Loucy (cell line): Measurements from ENCODE around the gene VWA5B1.
"Not testable (repeated sequence)": the region's sequence is repeated elsewhere in the genome, so short reads cannot be mapped to it uniquely, and the experiment has no call there.

Experiments used
- H2AFZ ChIP-seq: fragments of 200-600 bp; sonication (generic); 2 replicates; pipeline ENCODE4 v1.6.0; 2016; ENCODE audit warnings: antibody characterized with exemption, mild to moderate bottlenecking, low read length, moderate library complexity
- H3F3A ChIP-seq: fragments of 200-600 bp; 2 replicates; pipeline ENCODE4 v1.6.0; 2016; ENCODE audit warnings: antibody characterized with exemption, low read depth, mild to moderate bottlenecking
- H3K27me3 ChIP-seq: fragments of 200-600 bp; sonication (generic); 2 replicates; pipeline ENCODE4 v1.6.1; 2014; ENCODE audit warnings: low read length, mild to moderate bottlenecking; ENCODE audit not compliant: insufficient read depth, poor library complexity, severe bottlenecking
- H3K36me3 ChIP-seq: fragments of 200-600 bp; sonication (generic); 2 replicates; pipeline ENCODE4 v1.6.1; 2016; ENCODE audit warnings: low read length; ENCODE audit not compliant: insufficient read depth
- H3K4me1 ChIP-seq: fragments of 200-600 bp; sonication (generic); 2 replicates; pipeline ENCODE4 v1.5.1; 2014; ENCODE audit warnings: low read length, mild to moderate bottlenecking; ENCODE audit not compliant: insufficient read depth, poor library complexity, severe bottlenecking
- H3K4me2 ChIP-seq: fragments of 200-600 bp; sonication (generic); 2 replicates; pipeline ENCODE4 v1.6.0; 2014; ENCODE audit warnings: antibody characterized with exemption, low read length, low read depth, mild to moderate bottlenecking; ENCODE audit not compliant: poor library complexity, severe bottlenecking
- H3K4me3 ChIP-seq: fragments of 200-600 bp; sonication (generic); 2 replicates; pipeline ENCODE4 v1.5.1; 2014; ENCODE audit warnings: low read length, mild to moderate bottlenecking, mixed read lengths; ENCODE audit not compliant: poor library complexity, severe bottlenecking
- H3K79me2 ChIP-seq: fragments of 200-600 bp; sonication (generic); 2 replicates; pipeline ENCODE4 v1.6.1; 2014; ENCODE audit warnings: low read length; ENCODE audit not compliant: insufficient read depth
- H3K9ac ChIP-seq: fragments of 200-600 bp; sonication (generic); 2 replicates; pipeline ENCODE4 v1.6.0; 2014; ENCODE audit warnings: mild to moderate bottlenecking, low read depth, low read length, moderate library complexity; ENCODE audit not compliant: poor library complexity, severe bottlenecking
- H3K9me2 ChIP-seq: fragments of 200-600 bp; sonication (generic); replicated peaks from 2 replicates; pipeline ENCODE4 v1.6.1; 2016; ENCODE audit warnings: low read depth, low read length, mixed read lengths
- H3K9me3 ChIP-seq: fragments of 200-600 bp; sonication (generic); 2 replicates; pipeline ENCODE4 v1.6.1; 2014; ENCODE audit warnings: mild to moderate bottlenecking, antibody characterized with exemption, low read length, low read depth; ENCODE audit not compliant: insufficient read depth
- H4K20me1 ChIP-seq: fragments of 200-600 bp; sonication (generic); 2 replicates; pipeline ENCODE4 v1.6.0; 2014; ENCODE audit warnings: antibody characterized with exemption, low read length, mild to moderate bottlenecking; ENCODE audit not compliant: insufficient read depth, poor library complexity, severe bottlenecking
- CTCF ChIP-seq: fragments of 200-600 bp; sonication (generic); conservative IDR thresholded peaks from 2 replicates; pipeline ENCODE4 v1.5.1; 2014; ENCODE audit warnings: mild to moderate bottlenecking, antibody characterized with exemption, low read length
- EZH2phosphoT487 ChIP-seq: fragments of 200-600 bp; IDR thresholded peaks from 2 replicates; pipeline ENCODE4 v1.6.1; 2018; ENCODE audit warnings: antibody characterized with exemption, mild to moderate bottlenecking, moderate library complexity, borderline replicate concordance

VWA5B1 gene

GRCh38 chr1:20266642-20267041 is 24.0 kb upstream of the VWA5B1 start:
- Histone ChIP-seq H2AFZ (no peak overlapping the region), H3F3A (no peaks in the 10 kb centered on the region), H3K27me3 (no peaks in the 10 kb centered on the region), H4K20me1 (no peaks in the 10 kb centered on the region), H3K9me2 (no peaks in the 10 kb centered on the region), H3K4me1 (no peaks in the 10 kb centered on the region), H3K79me2 (no peaks in the 10 kb centered on the region), H3K4me2 (no peak overlapping the region), H3K36me3 (no peaks in the 10 kb centered on the region), H3K9ac (no peak overlapping the region), H3K4me3 (no peak overlapping the region), H3K9me3 (no peaks in the 10 kb centered on the region)
- no peak for TF ChIP-seq EZH2phosphoT487
- no peak for TF ChIP-seq CTCF

GRCh38 chr1:20271498-20272400 is 18.9 kb upstream of the VWA5B1 start:
- Histone ChIP-seq H3K9me2 (no peaks in the 10 kb centered on the region), H3K9ac (no peak overlapping the region), H3K4me3 (no peak overlapping the region), H3K36me3 (no peaks in the 10 kb centered on the region), H3K9me3 (no peaks in the 10 kb centered on the region), H4K20me1 (no peaks in the 10 kb centered on the region), H3K27me3 (no peaks in the 10 kb centered on the region), H3K79me2 (no peaks in the 10 kb centered on the region), H2AFZ (no peak overlapping the region), H3F3A (no peaks in the 10 kb centered on the region), H3K4me1 (no peaks in the 10 kb centered on the region), H3K4me2 (no peak overlapping the region)
- no peak for TF ChIP-seq EZH2phosphoT487
- no peak for TF ChIP-seq CTCF

- not testable (repeated sequence) for H3K9me2 ChIP-seq, H3K27me3 ChIP-seq, H4K20me1 ChIP-seq, H3K36me3 ChIP-seq, H3K4me3 ChIP-seq, H3K79me2 ChIP-seq, H3K4me1 ChIP-seq, H3F3A ChIP-seq, H2AFZ ChIP-seq, H3K9ac ChIP-seq, H3K9me3 ChIP-seq, H3K4me2 ChIP-seq
Observed at GRCh38 chr1:20273716-20274115, 17.0 kb upstream of the VWA5B1 start.
